HepG2 (cell line): ENCODE measurements around the gene MED4. TPM values are rescaled to one million over a fixed set of nuclear protein-coding genes. Genes with fewer than 3 reads are reported as not detected.

Experiments
- CEBPB ChIP-seq: IDR thresholded peaks from 2 replicates; pipeline ENCODE4 v1.6.1; 2011; ENCODE audit warnings: low read depth, low read length, improper control_type of control experiment, borderline replicate concordance
- EP300 ChIP-seq, 3 experiments: sonication (generic) in 1 of 3; formaldehyde crosslinking in 1 of 3; IDR thresholded peaks; 2 replicates each; pipeline versions ENCODE4 v1.5.1 to v1.6.1; 2011 to 2020; ENCODE audit warnings: low read depth in 2 of 3, low read length in 2 of 3, borderline replicate concordance in 1 of 3, improper control_type of control experiment in 1 of 3, mild to moderate bottlenecking in 1 of 3, missing genetic modification reagents in 1 of 3, moderate library complexity in 1 of 3
- FOXP1 ChIP-seq, 2 experiments: fragments of 450-650 bp in 1 of 2; IDR thresholded peaks; 2 replicates each; pipeline ENCODE4 v1.6.1; 2017 to 2018; ENCODE audit warnings: antibody characterized with exemption in 1 of 2
- GATAD2A ChIP-seq: IDR thresholded peaks from 2 replicates; pipeline ENCODE4 v1.6.1; 2016
- GFI1 ChIP-seq: sonication (generic); formaldehyde crosslinking; IDR thresholded peaks from 2 replicates; pipeline ENCODE4 v1.5.0; 2020; ENCODE audit warnings: missing genetic modification reagents, mild to moderate bottlenecking, borderline replicate concordance
- HNF4G ChIP-seq, 2 experiments: sonication (generic) in 1 of 2; formaldehyde crosslinking in 1 of 2; IDR thresholded peaks; 2 replicates each; pipeline versions ENCODE4 v1.4.0 to v1.6.1; 2011 to 2020; ENCODE audit warnings: borderline replicate concordance in 2 of 2, low read depth in 2 of 2, mild to moderate bottlenecking in 2 of 2, low read length in 1 of 2, missing genetic modification reagents in 1 of 2, moderate library complexity in 1 of 2
- KDM5B ChIP-seq: sonication (generic); formaldehyde crosslinking; IDR thresholded peaks from 2 replicates; pipeline ENCODE4 v1.4.0; 2020; ENCODE audit warnings: missing genetic modification reagents, mild to moderate bottlenecking, borderline replicate concordance
- SYNCRIP ChIP-seq: fragments of 200-400 bp; formaldehyde crosslinking; IDR thresholded peaks from 2 replicates; pipeline ENCODE4 v1.6.1; 2018; ENCODE audit warnings: mild to moderate bottlenecking, low read depth, low read length; ENCODE audit not compliant: insufficient read depth
- TBX2 ChIP-seq: sonication (generic); formaldehyde crosslinking; IDR thresholded peaks from 2 replicates; pipeline ENCODE4 v1.5.0; 2020; ENCODE audit warnings: missing genetic modification reagents, mild to moderate bottlenecking, borderline replicate concordance
- ZNF20 ChIP-seq: sonication (generic); formaldehyde crosslinking; IDR thresholded peaks from 2 replicates; pipeline ENCODE4 v1.4.0; 2020; ENCODE audit warnings: mild to moderate bottlenecking, moderate library complexity, missing genetic modification reagents
- polyA plus RNA-seq, 8 experiments: library from polyadenylated mRNA; depleted of rRNA in 3 of 8; stranded (reverse) in 7 of 8; unstranded in 1 of 8; fragments of >200 nt; fragmentation: Illumina TruSeq in 4 of 8; extraction: Trizol in 4 of 8; gene quantifications; 2 replicates each; pipeline versions ENCODE4 v1.2.1 to v1.2.3, GENCODE V29; 2011 to 2016; ENCODE audit warnings: low read depth in 4 of 8, missing spikeins in 1 of 8, mixed read lengths in 1 of 8; ENCODE audit not compliant: insufficient read depth in 1 of 8
- total RNA-seq, 5 experiments: library from RNA; depleted of rRNA; stranded (reverse); fragments of >200 nt; fragmentation: Illumina TruSeq; extraction: Trizol; gene quantifications; 2 replicates each; pipeline ENCODE4 v1.2.3, GENCODE V29; 2016; ENCODE audit warnings: low read depth in 1 of 5
- TF ChIP-seq, protein P1 (sequence below): sonication (generic); formaldehyde crosslinking; IDR thresholded peaks from 2 replicates; pipeline ENCODE4 v1.4.0; 2020; ENCODE audit warnings: missing genetic modification reagents
- TF ChIP-seq, protein P2 (sequence below): sonication (generic); formaldehyde crosslinking; IDR thresholded peaks from 2 replicates; pipeline ENCODE4 v1.9.0; 2021; ENCODE audit warnings: missing genetic modification reagents, borderline replicate concordance
- TF ChIP-seq, protein P3 (sequence below): sonication (generic); formaldehyde crosslinking; IDR thresholded peaks from 2 replicates; pipeline ENCODE4 v1.5.0; 2020; ENCODE audit warnings: mild to moderate bottlenecking, missing genetic modification reagents, borderline replicate concordance

Gene MED4
- total and polyA plus RNA-seq, 2 of the 13 experiments (the other 11 are each of a cell fraction or from before 2014, with no cell fraction given), result 49.4 to 57.8 TPM

DNA sequence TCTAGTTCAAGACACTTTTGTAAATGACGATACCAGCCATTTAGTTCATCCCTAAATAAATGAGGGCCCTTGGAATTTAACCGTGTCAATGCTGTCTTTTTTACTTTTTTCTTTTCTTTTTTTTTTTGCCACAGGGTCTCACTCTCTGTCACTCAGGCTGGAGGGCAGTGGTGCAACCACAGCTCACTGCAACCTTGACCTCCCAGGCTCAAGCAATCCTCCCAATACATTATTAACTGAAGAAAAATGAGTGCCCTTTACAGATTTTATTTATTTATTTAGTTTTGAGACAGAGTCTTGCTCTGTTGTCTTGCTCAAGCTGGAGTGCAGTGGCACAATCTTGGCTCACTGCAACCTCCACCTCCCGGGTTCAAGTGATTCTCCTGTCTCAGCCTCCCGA is 2.9 kb upstream of the MED4 start (continued):
- TF ChIP-seq, protein P1, sequence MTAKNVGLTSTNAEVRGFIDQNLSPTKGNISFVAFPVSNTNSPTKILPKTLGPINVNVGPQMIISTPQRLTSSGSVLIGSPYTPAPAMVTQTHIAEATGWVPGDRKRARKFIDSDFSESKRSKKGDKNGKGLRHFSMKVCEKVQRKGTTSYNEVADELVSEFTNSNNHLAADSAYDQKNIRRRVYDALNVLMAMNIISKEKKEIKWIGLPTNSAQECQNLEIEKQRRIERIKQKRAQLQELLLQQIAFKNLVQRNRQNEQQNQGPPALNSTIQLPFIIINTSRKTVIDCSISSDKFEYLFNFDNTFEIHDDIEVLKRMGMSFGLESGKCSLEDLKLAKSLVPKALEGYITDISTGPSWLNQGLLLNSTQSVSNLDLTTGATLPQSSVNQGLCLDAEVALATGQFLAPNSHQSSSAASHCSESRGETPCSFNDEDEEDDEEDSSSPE (CRISPR knock-in tag), result no peak
- TF ChIP-seq, protein P2, sequence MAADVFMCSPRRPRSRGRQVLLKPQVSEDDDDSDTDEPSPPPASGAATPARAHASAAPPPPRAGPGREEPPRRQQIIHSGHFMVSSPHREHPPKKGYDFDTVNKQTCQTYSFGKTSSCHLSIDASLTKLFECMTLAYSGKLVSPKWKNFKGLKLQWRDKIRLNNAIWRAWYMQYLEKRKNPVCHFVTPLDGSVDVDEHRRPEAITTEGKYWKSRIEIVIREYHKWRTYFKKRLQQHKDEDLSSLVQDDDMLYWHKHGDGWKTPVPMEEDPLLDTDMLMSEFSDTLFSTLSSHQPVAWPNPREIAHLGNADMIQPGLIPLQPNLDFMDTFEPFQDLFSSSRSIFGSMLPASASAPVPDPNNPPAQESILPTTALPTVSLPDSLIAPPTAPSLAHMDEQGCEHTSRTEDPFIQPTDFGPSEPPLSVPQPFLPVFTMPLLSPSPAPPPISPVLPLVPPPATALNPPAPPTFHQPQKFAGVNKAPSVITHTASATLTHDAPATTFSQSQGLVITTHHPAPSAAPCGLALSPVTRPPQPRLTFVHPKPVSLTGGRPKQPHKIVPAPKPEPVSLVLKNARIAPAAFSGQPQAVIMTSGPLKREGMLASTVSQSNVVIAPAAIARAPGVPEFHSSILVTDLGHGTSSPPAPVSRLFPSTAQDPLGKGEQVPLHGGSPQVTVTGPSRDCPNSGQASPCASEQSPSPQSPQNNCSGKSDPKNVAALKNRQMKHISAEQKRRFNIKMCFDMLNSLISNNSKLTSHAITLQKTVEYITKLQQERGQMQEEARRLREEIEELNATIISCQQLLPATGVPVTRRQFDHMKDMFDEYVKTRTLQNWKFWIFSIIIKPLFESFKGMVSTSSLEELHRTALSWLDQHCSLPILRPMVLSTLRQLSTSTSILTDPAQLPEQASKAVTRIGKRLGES, result no peak
- no peak for TF ChIP-seq FOXP1 (IDR thresholded peaks at IDR 0.05)
- peak; percentile 28; the same call in 1 of the 2 replicates for TF ChIP-seq FOXP1 (CRISPR knock-in tag; IDR thresholded peaks at IDR 0.05)
- TF ChIP-seq SYNCRIP, result no peak
- no peak for TF ChIP-seq TBX2
- 0 out of 4 replicates have a peak, but pooled peaks of 1 of the 2 experiments have one; percentile 12 for TF ChIP-seq EP300 (IDR thresholded peaks at IDR 0.05; ENCODE audit: low read depth in 2 of 2, low read length in 2 of 2)
- TF ChIP-seq EP300 (CRISPR knock-in tag; IDR thresholded peaks at IDR 0.05; ENCODE audit: borderline replicate concordance), result no peak
- TF ChIP-seq GFI1 (CRISPR knock-in tag), result peak; percentile 57
- no peak for TF ChIP-seq ZNF20
- TF ChIP-seq, protein P3, sequence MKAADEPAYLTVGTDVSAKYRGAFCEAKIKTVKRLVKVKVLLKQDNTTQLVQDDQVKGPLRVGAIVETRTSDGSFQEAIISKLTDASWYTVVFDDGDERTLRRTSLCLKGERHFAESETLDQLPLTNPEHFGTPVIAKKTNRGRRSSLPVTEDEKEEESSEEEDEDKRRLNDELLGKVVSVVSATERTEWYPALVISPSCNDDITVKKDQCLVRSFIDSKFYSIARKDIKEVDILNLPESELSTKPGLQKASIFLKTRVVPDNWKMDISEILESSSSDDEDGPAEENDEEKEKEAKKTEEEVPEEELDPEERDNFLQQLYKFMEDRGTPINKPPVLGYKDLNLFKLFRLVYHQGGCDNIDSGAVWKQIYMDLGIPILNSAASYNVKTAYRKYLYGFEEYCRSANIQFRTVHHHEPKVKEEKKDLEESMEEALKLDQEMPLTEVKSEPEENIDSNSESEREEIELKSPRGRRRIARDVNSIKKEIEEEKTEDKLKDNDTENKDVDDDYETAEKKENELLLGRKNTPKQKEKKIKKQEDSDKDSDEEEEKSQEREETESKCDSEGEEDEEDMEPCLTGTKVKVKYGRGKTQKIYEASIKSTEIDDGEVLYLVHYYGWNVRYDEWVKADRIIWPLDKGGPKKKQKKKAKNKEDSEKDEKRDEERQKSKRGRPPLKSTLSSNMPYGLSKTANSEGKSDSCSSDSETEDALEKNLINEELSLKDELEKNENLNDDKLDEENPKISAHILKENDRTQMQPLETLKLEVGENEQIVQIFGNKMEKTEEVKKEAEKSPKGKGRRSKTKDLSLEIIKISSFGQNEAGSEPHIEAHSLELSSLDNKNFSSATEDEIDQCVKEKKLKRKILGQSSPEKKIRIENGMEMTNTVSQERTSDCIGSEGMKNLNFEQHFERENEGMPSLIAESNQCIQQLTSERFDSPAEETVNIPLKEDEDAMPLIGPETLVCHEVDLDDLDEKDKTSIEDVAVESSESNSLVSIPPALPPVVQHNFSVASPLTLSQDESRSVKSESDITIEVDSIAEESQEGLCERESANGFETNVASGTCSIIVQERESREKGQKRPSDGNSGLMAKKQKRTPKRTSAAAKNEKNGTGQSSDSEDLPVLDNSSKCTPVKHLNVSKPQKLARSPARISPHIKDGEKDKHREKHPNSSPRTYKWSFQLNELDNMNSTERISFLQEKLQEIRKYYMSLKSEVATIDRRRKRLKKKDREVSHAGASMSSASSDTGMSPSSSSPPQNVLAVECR (CRISPR knock-in tag), result no peak
- TF ChIP-seq GATAD2A (CRISPR knock-in tag), result peak; percentile 39; the same call in 1 of the 2 replicates
- 0 out of 2 replicates have a peak, but pooled peaks have one; percentile 5 for TF ChIP-seq HNF4G (IDR thresholded peaks at IDR 0.05; ENCODE audit: borderline replicate concordance, low read depth, low read length)
- no peak for TF ChIP-seq HNF4G (CRISPR knock-in tag; IDR thresholded peaks at IDR 0.05; ENCODE audit: borderline replicate concordance, low read depth)
- no peak for TF ChIP-seq KDM5B (CRISPR knock-in tag)
- TF ChIP-seq CEBPB, result peak; percentile 19; the same call in 1 of the 2 replicates
